GM12878 (cell line): ENCODE data around the gene ANTXR1. TPM values are rescaled to one million over a fixed set of nuclear protein-coding genes. Genes with fewer than 3 reads are reported as not detected.

Source experiments
- ATAC-seq: fragments of 200-7000 bp; cut with Tn5 transposase; 3 replicates; pipeline ENCODE4 v1.9.1; 2020; ENCODE audit warnings: mild to moderate bottlenecking, moderate library complexity
- BruUV-seq: library from RNA; stranded (reverse); fragments of 400-500 nt; replicated peaks from 2 replicates; lab custom pipeline; 2021; lab: Mats Ljungman, UMichigan
- CTCF ChIA-PET: fragments of 300-600 bp; sonication (Branson Sonifier 250); formaldehyde crosslinking; extraction: SDS; loops from one replicate; lab custom pipeline; 2021; ENCODE audit warnings: inconsistent platforms; lab: Yijun Ruan, JAX
- POLR2A ChIA-PET: fragments of 350-600 bp; formaldehyde crosslinking; extraction: SDS; loops from one replicate; lab custom pipeline; 2021; ENCODE audit warnings: inconsistent platforms; lab: Charles Lee
- RAD21 ChIA-PET: fragments of 300-600 bp; sonication (Branson Sonifier 250); formaldehyde crosslinking; loops from one replicate; lab custom pipeline; 2023; ENCODE audit warnings: antibody characterized with exemption; ENCODE audit not compliant: unreplicated experiment; lab: Charles Lee
- SMC1A ChIA-PET: fragments of 300-600 bp; sonication (Branson Sonifier 250); formaldehyde crosslinking; loops from one replicate; lab custom pipeline; 2023; ENCODE audit not compliant: unreplicated experiment, uncharacterized antibody; lab: Charles Lee
- DNase-seq: peaks from one replicate; pipeline ENCODE4 v3.0.0-alpha.2; 2011; ENCODE audit warnings: low read depth, low spot score
- FAIRE-seq: peaks from 3 replicates; lab custom pipeline; 2011; peaks lifted over from hg19 to GRCh38; lab: Jason Lieb, UNC
- H2AFZ ChIP-seq: 2 replicates; pipeline ENCODE4 v1.6.0; 2011; ENCODE audit warnings: low read depth, low read length, control low read depth; ENCODE audit not compliant: control insufficient read depth
- H3K27ac ChIP-seq: 2 replicates; pipeline ENCODE4 v1.5.1; 2011; ENCODE audit warnings: control low read depth; ENCODE audit not compliant: control insufficient read depth, insufficient read depth
- H3K27me3 ChIP-seq, 2 experiments: replicated peaks in 1 of 2; 2 replicates each; pipeline versions ENCODE4 v1.6.0 to v1.6.1; 2011; ENCODE audit warnings: low read length in 1 of 2; ENCODE audit not compliant: control insufficient read depth in 2 of 2, insufficient read depth in 2 of 2
- H3K36me3 ChIP-seq, 2 experiments: 2 replicates each; pipeline ENCODE4 v1.5.1; 2011; ENCODE audit warnings: low read length in 1 of 2; ENCODE audit not compliant: control insufficient read depth in 2 of 2, insufficient read depth in 2 of 2
- H3K4me1 ChIP-seq: 2 replicates; pipeline ENCODE4 v1.6.1; 2011; ENCODE audit warnings: mild to moderate bottlenecking, low read length, moderate library complexity, mixed read lengths; ENCODE audit not compliant: control insufficient read depth, insufficient read depth
- H3K4me2 ChIP-seq: 2 replicates; pipeline ENCODE4 v1.6.0; 2011; ENCODE audit warnings: control low read depth; ENCODE audit not compliant: control insufficient read depth, insufficient read depth
- H3K4me3 ChIP-seq: fragments of 200-600 bp; sonication (generic); 2 replicates; pipeline ENCODE4 v1.5.1; 2016
- H3K79me2 ChIP-seq: 2 replicates; pipeline ENCODE4 v1.6.0; 2011; ENCODE audit warnings: low read length; ENCODE audit not compliant: control insufficient read depth, insufficient read depth
- H3K9ac ChIP-seq: 2 replicates; pipeline ENCODE4 v1.8.0; 2011; ENCODE audit warnings: low read length, control low read depth, mixed read lengths; ENCODE audit not compliant: control insufficient read depth, insufficient read depth
- H3K9me3 ChIP-seq: replicated peaks from 3 replicates; pipeline ENCODE4 v1.5.1; 2011; ENCODE audit warnings: mild to moderate bottlenecking, low read length; ENCODE audit not compliant: control insufficient read depth, insufficient read depth
- H4K20me1 ChIP-seq: 2 replicates; pipeline ENCODE4 v1.6.0; 2011; ENCODE audit not compliant: control insufficient read depth, insufficient read depth
- CREM ChIP-seq: IDR thresholded peaks from 2 replicates; pipeline ENCODE4 v1.6.1; 2014; ENCODE audit warnings: antibody characterized with exemption, low read depth
- HDAC2 ChIP-seq: fragments of 200-600 bp; sonication (generic); IDR thresholded peaks from 2 replicates; pipeline ENCODE4 v1.6.1; 2017
- NR2C2 ChIP-seq: IDR thresholded peaks from 2 replicates; pipeline ENCODE4 v1.6.1; 2011; ENCODE audit warnings: borderline replicate concordance, low read depth; ENCODE audit not compliant: control insufficient read depth, insufficient read length
- SMAD5 ChIP-seq: IDR thresholded peaks from 2 replicates; pipeline ENCODE4 v1.6.1; 2016; ENCODE audit warnings: antibody characterized with exemption, low read depth
- SUPT20H ChIP-seq: IDR thresholded peaks from 2 replicates; pipeline ENCODE4 v1.6.1; 2011; ENCODE audit warnings: low read depth, mild to moderate bottlenecking, low read length, moderate library complexity, borderline replicate concordance; ENCODE audit not compliant: control insufficient read depth
- TAF1 ChIP-seq: IDR thresholded peaks from 2 replicates; pipeline ENCODE4 v1.6.1; 2011; ENCODE audit warnings: mild to moderate bottlenecking, low read depth, low read length, borderline replicate concordance
- YY1 ChIP-seq: IDR thresholded peaks from 2 replicates; pipeline ENCODE4 v1.6.1; 2011; ENCODE audit warnings: low read depth, mild to moderate bottlenecking, low read length
- ZNF217 ChIP-seq: fragments of 450-650 bp; IDR thresholded peaks from 2 replicates; pipeline ENCODE4 v1.6.1; 2017; ENCODE audit warnings: antibody characterized with exemption, mild to moderate bottlenecking
- WGBS: methylation state at CpG from one replicate; pipeline ENCODE4 v1.1.6; 2016; ENCODE audit warnings: low lambda C conversion rate; ENCODE audit not compliant: insufficient replicate concordance, insufficient coverage; ENCODE audit errors: missing lambda C conversion rate; 5-methylcytosine and 5-hydroxymethylcytosine counted together
- in situ Hi-C: fragments of 300-500 bp; cut with MboI; formaldehyde crosslinking; loops from 9 replicates; pipeline ENCODE4 v1.14.3; 2018; ENCODE audit warnings: mixed read lengths
- intact Hi-C: fragments of 100-400 bp; cut with micrococcal nuclease; formaldehyde crosslinking; loops from one replicate; pipeline ENCODE4 v1.14.2; 2022; ENCODE audit not compliant: unreplicated experiment
- polyA plus RNA-seq, 11 experiments: library from polyadenylated mRNA; depleted of rRNA in 4 of 11; unstranded in 6 of 11; stranded (reverse) in 5 of 11; fragments of >200 nt; fragmentation: Nextera tagmentation in 4 of 11; fragmentation: Illumina TruSeq in 1 of 11; extraction: Ambion mirVana in 4 of 11; extraction: Trizol in 1 of 11; gene quantifications; 1 replicate in 1 of 11; 2 replicates in 10 of 11; pipeline versions ENCODE4 v1.2.1 to v1.2.3, GENCODE V29; 2011 to 2016; ENCODE audit warnings: inconsistent platforms in 2 of 11, missing spikeins in 2 of 11, low read depth in 1 of 11
- total RNA-seq, 4 experiments: library from RNA; depleted of rRNA in 3 of 4; stranded (reverse); fragments of >200 nt in 3 of 4; fragmentation: Illumina TruSeq in 1 of 4; extraction: Trizol in 1 of 4; gene quantifications; 2 replicates each; pipeline versions ENCODE4 v1.2.1 to v1.2.3, GENCODE V29; 2013 to 2021
- TF ChIP-seq, protein P1 (sequence below): fragments of 450-650 bp; IDR thresholded peaks from 2 replicates; pipeline ENCODE4 v1.6.1; 2017; ENCODE audit warnings: low read depth, mild to moderate bottlenecking, moderate library complexity
- TF ChIP-seq, protein P2 (sequence below): fragments of 450-650 bp; IDR thresholded peaks from 2 replicates; pipeline ENCODE4 v1.6.1; 2016; ENCODE audit warnings: mild to moderate bottlenecking
- TF ChIP-seq, protein P3 (sequence below): fragments of 450-650 bp; IDR thresholded peaks from 2 replicates; pipeline ENCODE4 v1.6.1; 2017; ENCODE audit warnings: mild to moderate bottlenecking, moderate library complexity

The ANTXR1 gene
- total and polyA plus RNA-seq, 10 of the 15 experiments (the other 5 are each of a cell fraction or from before 2014, with no cell fraction given), result 0.09 to 0.26 TPM; not detected in 8

DNA sequence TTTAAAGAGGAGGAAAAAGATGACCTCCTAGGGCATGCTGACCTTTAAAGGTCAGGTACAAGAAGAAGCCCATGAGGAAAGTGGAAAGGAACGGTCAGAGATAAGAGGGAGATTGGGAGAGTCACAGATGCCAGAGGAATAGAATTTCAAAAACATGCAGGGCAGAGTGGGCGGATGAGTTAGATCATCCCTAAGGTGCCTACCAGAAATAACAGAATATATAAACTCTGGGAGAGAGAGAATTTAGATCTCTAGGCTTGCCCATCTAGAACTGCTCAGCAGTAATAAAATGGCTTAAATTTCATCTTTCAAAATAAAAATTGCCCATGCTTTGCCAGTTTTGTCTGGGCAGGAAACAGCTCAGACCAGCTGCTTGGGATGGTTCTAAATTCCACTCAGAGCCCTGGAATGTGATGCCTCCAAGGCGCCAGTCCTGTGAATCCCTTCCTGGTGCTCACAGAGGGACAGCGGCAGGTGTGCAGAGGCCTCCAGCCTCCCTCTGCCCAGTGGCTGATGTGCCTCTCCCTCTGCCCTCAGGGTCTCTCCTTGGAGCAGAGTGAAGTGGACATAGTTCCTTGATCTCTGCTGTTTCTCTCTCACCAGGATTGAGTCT is 130.9 kb downstream of the ANTXR1 start:
- Histone ChIP-seq H3K36me3 (no peaks in the 10 kb centered on the region), H3K9me3 (no peaks in the 10 kb centered on the region), H3K9ac (no peak overlapping the region), H2AFZ (no peak overlapping the region), H3K27me3 (peaks cover 0 to 2% of the 10 kb centered on the region in 2 experiments; a peak in 2 of 4 replicates), H3K4me3 (no peak overlapping the region), H3K4me1 (no peaks in the 10 kb centered on the region), H3K4me2 (no peak overlapping the region), H3K79me2 (no peaks in the 10 kb centered on the region), H4K20me1 (no peaks in the 10 kb centered on the region), H3K27ac (no peak overlapping the region)
- no peak for FAIRE-seq
- no peak for DNase-seq
- WGBS, result 64% methylated on average over 4 of the region's 4 CpGs
- ATAC-seq, result no peak
- in situ Hi-C loops (no loop called here), intact Hi-C loops (no loop called here)
- no peak for TF ChIP-seq ZNF217
- ChIA-PET RAD21 (no interaction called here), POLR2A (no interaction called here), CTCF (no interaction called here), SMC1A (no interaction called here)
- no TSS peak for BruUV-seq

GRCh38 chr2:69145204-69145603 is 132.2 kb downstream of the ANTXR1 start:
- POLR2A ChIA-PET, result no interaction called here
- no peak overlapping the region for H2AFZ ChIP-seq
- CTCF ChIA-PET, result no interaction called here
- no peak overlapping the region for H3K27ac ChIP-seq
- 26% methylated on average over 7 of the region's 7 CpGs for WGBS
- no peaks in the 10 kb centered on the region for H3K4me1 ChIP-seq
- H3K9me3 ChIP-seq, result no peaks in the 10 kb centered on the region
- no peak for ATAC-seq
- H3K79me2 ChIP-seq, result no peaks in the 10 kb centered on the region
- intact Hi-C loops, result no loop called here
- RAD21 ChIA-PET, result no interaction called here
- in situ Hi-C loops, result no loop called here
- H3K36me3 ChIP-seq, result no peaks in the 10 kb centered on the region
- H3K4me2 ChIP-seq, result no peak overlapping the region
- SMC1A ChIA-PET, result no interaction called here
- H3K9ac ChIP-seq, result no peak overlapping the region
- no peaks in the 10 kb centered on the region for H4K20me1 ChIP-seq
- H3K4me3 ChIP-seq, result no peak overlapping the region
- no TSS peak for BruUV-seq
- peaks cover 0 to 2% of the 10 kb centered on the region in 2 experiments; a peak in 2 of 4 replicates for H3K27me3 ChIP-seq
- no peak for DNase-seq
- FAIRE-seq, result no peak
- TF ChIP-seq SMAD5 (no peak), NR2C2 (no peak), HDAC2 (no peak), YY1 (no peak), CREM (no peak), SUPT20H (no peak), TAF1 (no peak)
- TF ChIP-seq, protein P1, sequence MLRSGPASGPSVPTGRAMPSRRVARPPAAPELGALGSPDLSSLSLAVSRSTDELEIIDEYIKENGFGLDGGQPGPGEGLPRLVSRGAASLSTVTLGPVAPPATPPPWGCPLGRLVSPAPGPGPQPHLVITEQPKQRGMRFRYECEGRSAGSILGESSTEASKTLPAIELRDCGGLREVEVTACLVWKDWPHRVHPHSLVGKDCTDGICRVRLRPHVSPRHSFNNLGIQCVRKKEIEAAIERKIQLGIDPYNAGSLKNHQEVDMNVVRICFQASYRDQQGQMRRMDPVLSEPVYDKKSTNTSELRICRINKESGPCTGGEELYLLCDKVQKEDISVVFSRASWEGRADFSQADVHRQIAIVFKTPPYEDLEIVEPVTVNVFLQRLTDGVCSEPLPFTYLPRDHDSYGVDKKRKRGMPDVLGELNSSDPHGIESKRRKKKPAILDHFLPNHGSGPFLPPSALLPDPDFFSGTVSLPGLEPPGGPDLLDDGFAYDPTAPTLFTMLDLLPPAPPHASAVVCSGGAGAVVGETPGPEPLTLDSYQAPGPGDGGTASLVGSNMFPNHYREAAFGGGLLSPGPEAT, result no peak
- TF ChIP-seq, protein P2, sequence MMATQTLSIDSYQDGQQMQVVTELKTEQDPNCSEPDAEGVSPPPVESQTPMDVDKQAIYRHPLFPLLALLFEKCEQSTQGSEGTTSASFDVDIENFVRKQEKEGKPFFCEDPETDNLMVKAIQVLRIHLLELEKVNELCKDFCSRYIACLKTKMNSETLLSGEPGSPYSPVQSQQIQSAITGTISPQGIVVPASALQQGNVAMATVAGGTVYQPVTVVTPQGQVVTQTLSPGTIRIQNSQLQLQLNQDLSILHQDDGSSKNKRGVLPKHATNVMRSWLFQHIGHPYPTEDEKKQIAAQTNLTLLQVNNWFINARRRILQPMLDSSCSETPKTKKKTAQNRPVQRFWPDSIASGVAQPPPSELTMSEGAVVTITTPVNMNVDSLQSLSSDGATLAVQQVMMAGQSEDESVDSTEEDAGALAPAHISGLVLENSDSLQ, result no peak
- TF ChIP-seq, protein P3, sequence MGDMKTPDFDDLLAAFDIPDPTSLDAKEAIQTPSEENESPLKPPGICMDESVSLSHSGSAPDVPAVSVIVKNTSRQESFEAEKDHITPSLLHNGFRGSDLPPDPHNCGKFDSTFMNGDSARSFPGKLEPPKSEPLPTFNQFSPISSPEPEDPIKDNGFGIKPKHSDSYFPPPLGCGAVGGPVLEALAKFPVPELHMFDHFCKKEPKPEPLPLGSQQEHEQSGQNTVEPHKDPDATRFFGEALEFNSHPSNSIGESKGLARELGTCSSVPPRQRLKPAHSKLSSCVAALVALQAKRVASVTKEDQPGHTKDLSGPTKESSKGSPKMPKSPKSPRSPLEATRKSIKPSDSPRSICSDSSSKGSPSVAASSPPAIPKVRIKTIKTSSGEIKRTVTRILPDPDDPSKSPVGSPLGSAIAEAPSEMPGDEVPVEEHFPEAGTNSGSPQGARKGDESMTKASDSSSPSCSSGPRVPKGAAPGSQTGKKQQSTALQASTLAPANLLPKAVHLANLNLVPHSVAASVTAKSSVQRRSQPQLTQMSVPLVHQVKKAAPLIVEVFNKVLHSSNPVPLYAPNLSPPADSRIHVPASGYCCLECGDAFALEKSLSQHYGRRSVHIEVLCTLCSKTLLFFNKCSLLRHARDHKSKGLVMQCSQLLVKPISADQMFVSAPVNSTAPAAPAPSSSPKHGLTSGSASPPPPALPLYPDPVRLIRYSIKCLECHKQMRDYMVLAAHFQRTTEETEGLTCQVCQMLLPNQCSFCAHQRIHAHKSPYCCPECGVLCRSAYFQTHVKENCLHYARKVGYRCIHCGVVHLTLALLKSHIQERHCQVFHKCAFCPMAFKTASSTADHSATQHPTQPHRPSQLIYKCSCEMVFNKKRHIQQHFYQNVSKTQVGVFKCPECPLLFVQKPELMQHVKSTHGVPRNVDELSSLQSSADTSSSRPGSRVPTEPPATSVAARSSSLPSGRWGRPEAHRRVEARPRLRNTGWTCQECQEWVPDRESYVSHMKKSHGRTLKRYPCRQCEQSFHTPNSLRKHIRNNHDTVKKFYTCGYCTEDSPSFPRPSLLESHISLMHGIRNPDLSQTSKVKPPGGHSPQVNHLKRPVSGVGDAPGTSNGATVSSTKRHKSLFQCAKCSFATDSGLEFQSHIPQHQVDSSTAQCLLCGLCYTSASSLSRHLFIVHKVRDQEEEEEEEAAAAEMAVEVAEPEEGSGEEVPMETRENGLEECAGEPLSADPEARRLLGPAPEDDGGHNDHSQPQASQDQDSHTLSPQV, result no peak
- TF ChIP-seq, all 136 proteins: peak for 0
